LNCAP (cell line): ENCODE measurements around the gene BTN2A1.

Experiments
- TF ChIP-seq, protein P1 (sequence below): fragments of 450-650 bp; IDR thresholded peaks from 2 replicates; pipeline ENCODE4 v1.5.1; 2017; ENCODE audit warnings: mild to moderate bottlenecking

BTN2A1 gene

GRCh38 chr6:26514984-26515383 lies 57.2 kb downstream of the BTN2A1 start:
- TF ChIP-seq, protein P1, sequence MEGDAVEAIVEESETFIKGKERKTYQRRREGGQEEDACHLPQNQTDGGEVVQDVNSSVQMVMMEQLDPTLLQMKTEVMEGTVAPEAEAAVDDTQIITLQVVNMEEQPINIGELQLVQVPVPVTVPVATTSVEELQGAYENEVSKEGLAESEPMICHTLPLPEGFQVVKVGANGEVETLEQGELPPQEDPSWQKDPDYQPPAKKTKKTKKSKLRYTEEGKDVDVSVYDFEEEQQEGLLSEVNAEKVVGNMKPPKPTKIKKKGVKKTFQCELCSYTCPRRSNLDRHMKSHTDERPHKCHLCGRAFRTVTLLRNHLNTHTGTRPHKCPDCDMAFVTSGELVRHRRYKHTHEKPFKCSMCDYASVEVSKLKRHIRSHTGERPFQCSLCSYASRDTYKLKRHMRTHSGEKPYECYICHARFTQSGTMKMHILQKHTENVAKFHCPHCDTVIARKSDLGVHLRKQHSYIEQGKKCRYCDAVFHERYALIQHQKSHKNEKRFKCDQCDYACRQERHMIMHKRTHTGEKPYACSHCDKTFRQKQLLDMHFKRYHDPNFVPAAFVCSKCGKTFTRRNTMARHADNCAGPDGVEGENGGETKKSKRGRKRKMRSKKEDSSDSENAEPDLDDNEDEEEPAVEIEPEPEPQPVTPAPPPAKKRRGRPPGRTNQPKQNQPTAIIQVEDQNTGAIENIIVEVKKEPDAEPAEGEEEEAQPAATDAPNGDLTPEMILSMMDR, result no peak

- TF ChIP-seq, protein P1, result no peak
Measured at GRCh38 chr6:26516481-26517427, 59.0 kb downstream of the BTN2A1 start.
